ENCODE data around the gene GREB1L. TPM values are rescaled to one million over a fixed set of nuclear protein-coding genes. Genes with fewer than 3 reads are reported as not detected.

The GREB1L gene
- total and polyA plus RNA-seq, 2 donors (not counting 3 experiments of a cell fraction or from before 2014, with no cell fraction given) = 0.22 to 0.41 TPM

DNA sequence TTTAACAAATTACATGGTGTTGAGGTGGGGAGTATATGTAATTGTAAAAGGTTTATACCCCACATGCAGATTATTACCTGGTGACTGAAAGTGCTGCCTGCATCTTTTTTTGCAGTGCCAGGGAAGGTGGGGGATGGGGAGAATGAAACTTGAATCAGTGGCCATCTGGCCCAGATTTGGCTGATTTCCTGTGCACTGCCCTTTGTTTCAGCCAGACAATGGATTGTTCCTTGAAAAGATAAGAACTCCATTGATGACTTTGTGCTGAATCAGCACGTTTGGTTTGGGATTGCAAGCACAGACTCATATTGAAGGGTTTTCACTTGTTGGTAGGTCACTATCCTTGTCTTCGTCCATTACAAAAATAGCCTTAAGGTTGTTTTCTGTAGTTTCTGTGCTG is 20.9 kb downstream of the GREB1L start:
- peak; percentile 13 for DNase-seq (ENCODE audit: low read depth, low spot score)
- Histone ChIP-seq H3K36me3 (ENCODE audit: control insufficient read depth in 2 of 2, extremely low read depth in 1 of 2, insufficient read depth in 2 of 2, low read length in 2 of 2) (no peaks in the 10 kb centered on the region), H3K79me2 (ENCODE audit: control insufficient read depth, insufficient read depth, low read length) (no peaks in the 10 kb centered on the region), H3K9me1 (replicated peaks; ENCODE audit: control insufficient read depth, extremely low read depth, insufficient read depth, low read length) (no peaks in the 10 kb centered on the region), H2AFZ (ENCODE audit: low read depth, low read length) (no peak overlapping the region), H3K4me3 (replicated peaks in 1 of 3; ENCODE audit: insufficient read depth in 1 of 3, low read depth in 1 of 3, low read length in 3 of 3) (no peak overlapping the region), H3K27ac (ENCODE audit: insufficient read depth, low read depth, low read length) (no peak overlapping the region), H3K4me2 (ENCODE audit: insufficient read depth, low read length) (no peak overlapping the region), H3K9me3 (replicated peaks; ENCODE audit: control insufficient read depth, insufficient read depth, low read length) (no peaks in the 10 kb centered on the region), H3K4me1 (ENCODE audit: control insufficient read depth, extremely low read depth, insufficient read depth, low read length) (peaks cover 3% of the 10 kb centered on the region), H3K9ac (replicated peaks; ENCODE audit: extremely low read depth, insufficient read depth, low read length) (no peak overlapping the region), H4K20me1 (replicated peaks; ENCODE audit: control insufficient read depth, extremely low read depth, insufficient read depth, low read length) (no peaks in the 10 kb centered on the region), H3K27me3 (ENCODE audit: control insufficient read depth in 2 of 2, insufficient read depth in 2 of 2, low read length in 2 of 2) (peaks cover 0 to 24% of the 10 kb centered on the region in 2 experiments)
- intact Hi-C loops (cut with micrococcal nuclease) (no loop called here), dilution Hi-C loops (cut with MboI; ENCODE audit: extremely low pct_ligation_motif_present, low sequenced_read_pairs) (no loop called here)
- BruUV-seq (replicated peaks) = no TSS peak
- no peak for TF ChIP-seq FOS (IDR thresholded peaks at IDR 0.05; ENCODE audit: borderline replicate concordance, insufficient read depth, low read length)
- TF ChIP-seq GATA2 (IDR thresholded peaks at IDR 0.05; ENCODE audit: insufficient read depth, insufficient read length, low read depth, low read length) = peak; percentile 57
- CTCF ChIA-PET = no interaction called here
- FAIRE-seq = no peak
- POLR2A ChIA-PET = no interaction called here

DNA sequence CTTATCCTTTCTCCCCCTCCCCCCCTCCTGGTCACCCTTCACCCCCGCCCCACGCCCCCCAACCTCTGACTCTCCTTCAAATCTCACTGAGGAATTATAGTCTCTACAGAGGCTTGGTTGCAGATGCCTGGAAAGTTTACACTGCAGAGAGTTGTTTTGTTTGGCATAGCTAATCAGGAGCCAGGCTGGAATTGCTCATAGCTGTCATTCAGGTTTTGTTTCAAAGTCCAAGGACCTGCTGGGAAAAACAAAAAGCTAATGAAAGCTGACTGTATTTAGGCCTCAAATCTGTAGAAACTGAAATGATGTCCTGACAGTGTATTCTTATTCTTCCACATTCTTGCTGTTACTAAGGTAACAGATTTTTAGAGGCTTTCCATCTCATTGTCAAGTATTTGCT is 22.6 kb downstream of the GREB1L start:
- DNase-seq (ENCODE audit: low read depth, low spot score) = peak; percentile 27
- CTCF ChIA-PET = no interaction called here
- H3K4me2 ChIP-seq (ENCODE audit: insufficient read depth, low read length) = no peak overlapping the region

More for the DNA sequence above, 22.6 kb downstream of the GREB1L start:
- Histone ChIP-seq H3K9me1 (replicated peaks; ENCODE audit: control insufficient read depth, extremely low read depth, insufficient read depth, low read length) (no peaks in the 10 kb centered on the region), H4K20me1 (replicated peaks; ENCODE audit: control insufficient read depth, extremely low read depth, insufficient read depth, low read length) (no peaks in the 10 kb centered on the region), H2AFZ (ENCODE audit: low read depth, low read length) (no peak overlapping the region), H3K27me3 (ENCODE audit: control insufficient read depth in 2 of 2, insufficient read depth in 2 of 2, low read length in 2 of 2) (peaks cover 0 to 19% of the 10 kb centered on the region in 2 experiments), H3K27ac (ENCODE audit: insufficient read depth, low read depth, low read length) (no peak overlapping the region), H3K9me3 (replicated peaks; ENCODE audit: control insufficient read depth, insufficient read depth, low read length) (no peaks in the 10 kb centered on the region), H3K9ac (replicated peaks; ENCODE audit: extremely low read depth, insufficient read depth, low read length) (no peak overlapping the region), H3K4me1 (ENCODE audit: control insufficient read depth, extremely low read depth, insufficient read depth, low read length) (peaks cover 3% of the 10 kb centered on the region), H3K79me2 (ENCODE audit: control insufficient read depth, insufficient read depth, low read length) (no peaks in the 10 kb centered on the region), H3K4me3 (replicated peaks in 1 of 3; ENCODE audit: insufficient read depth in 1 of 3, low read depth in 1 of 3, low read length in 3 of 3) (no peak overlapping the region), H3K36me3 (ENCODE audit: control insufficient read depth in 2 of 2, extremely low read depth in 1 of 2, insufficient read depth in 2 of 2, low read length in 2 of 2) (no peaks in the 10 kb centered on the region)
- intact Hi-C loops (cut with micrococcal nuclease) = no loop called here
- dilution Hi-C loops (cut with MboI; ENCODE audit: extremely low pct_ligation_motif_present, low sequenced_read_pairs) = no loop called here
- no TSS peak for BruUV-seq (replicated peaks)
- peak; percentile 72 for FAIRE-seq
- POLR2A ChIA-PET = no interaction called here
- TF ChIP-seq, protein P1, sequence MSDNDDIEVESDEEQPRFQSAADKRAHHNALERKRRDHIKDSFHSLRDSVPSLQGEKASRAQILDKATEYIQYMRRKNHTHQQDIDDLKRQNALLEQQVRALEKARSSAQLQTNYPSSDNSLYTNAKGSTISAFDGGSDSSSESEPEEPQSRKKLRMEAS (IDR thresholded peaks at IDR 0.05; ENCODE audit: insufficient read depth, insufficient read length) = no peak
- TF ChIP-seq POLR2A (IDR thresholded peaks at IDR 0.05; ENCODE audit: low read depth, low read length) (no peak), POLR2AphosphoS5 (IDR thresholded peaks at IDR 0.05; ENCODE audit: insufficient read depth, low read depth, low read length) (no peak), MYC (IDR thresholded peaks at IDR 0.05; ENCODE audit: low read depth, low read length) (no peak), JUN (IDR thresholded peaks at IDR 0.05; ENCODE audit: borderline replicate concordance, insufficient read depth, insufficient read length, low read depth) (no peak)
